ENCODE measurements around the gene KIT. TPM values are rescaled to one million over a fixed set of nuclear protein-coding genes. Genes with fewer than 3 reads are reported as not detected.

Gene KIT
- total and polyA plus RNA-seq, 2 experiments from 2014 or later = 2.7 to 4.1 TPM

GRCh38 chr4:54677416-54677815 lies 19.7 kb downstream of the KIT start:
- Histone ChIP-seq H3K9me2 (replicated peaks; ENCODE audit: insufficient read depth) (no peaks in the 10 kb centered on the region), H2AFZ (no peak overlapping the region), H3K9me3 (ENCODE audit: low read depth) (no peaks in the 10 kb centered on the region), H3K79me2 (no peaks in the 10 kb centered on the region), H3K27ac (no peak overlapping the region), H4K20me1 (ENCODE audit: insufficient read depth, poor library complexity, severe bottlenecking) (no peaks in the 10 kb centered on the region), H3K4me3 (no peak overlapping the region), H3K4me1 (ENCODE audit: insufficient read depth) (no peaks in the 10 kb centered on the region), H3K36me3 (replicated peaks; ENCODE audit: insufficient read depth, low read depth) (no peaks in the 10 kb centered on the region), H3K27me3 (no peaks in the 10 kb centered on the region), H3K4me2 (no peak overlapping the region)
- TF ChIP-seq EZH2phosphoT487 (IDR thresholded peaks at IDR 0.05; ENCODE audit: low read depth, severe bottlenecking, unreplicated experiment) (no peak), EZH2 (IDR thresholded peaks at IDR 0.05; ENCODE audit: borderline replicate concordance) (no peak)
- TF ChIP-seq, protein P1, sequence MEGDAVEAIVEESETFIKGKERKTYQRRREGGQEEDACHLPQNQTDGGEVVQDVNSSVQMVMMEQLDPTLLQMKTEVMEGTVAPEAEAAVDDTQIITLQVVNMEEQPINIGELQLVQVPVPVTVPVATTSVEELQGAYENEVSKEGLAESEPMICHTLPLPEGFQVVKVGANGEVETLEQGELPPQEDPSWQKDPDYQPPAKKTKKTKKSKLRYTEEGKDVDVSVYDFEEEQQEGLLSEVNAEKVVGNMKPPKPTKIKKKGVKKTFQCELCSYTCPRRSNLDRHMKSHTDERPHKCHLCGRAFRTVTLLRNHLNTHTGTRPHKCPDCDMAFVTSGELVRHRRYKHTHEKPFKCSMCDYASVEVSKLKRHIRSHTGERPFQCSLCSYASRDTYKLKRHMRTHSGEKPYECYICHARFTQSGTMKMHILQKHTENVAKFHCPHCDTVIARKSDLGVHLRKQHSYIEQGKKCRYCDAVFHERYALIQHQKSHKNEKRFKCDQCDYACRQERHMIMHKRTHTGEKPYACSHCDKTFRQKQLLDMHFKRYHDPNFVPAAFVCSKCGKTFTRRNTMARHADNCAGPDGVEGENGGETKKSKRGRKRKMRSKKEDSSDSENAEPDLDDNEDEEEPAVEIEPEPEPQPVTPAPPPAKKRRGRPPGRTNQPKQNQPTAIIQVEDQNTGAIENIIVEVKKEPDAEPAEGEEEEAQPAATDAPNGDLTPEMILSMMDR (IDR thresholded peaks at IDR 0.05; ENCODE audit: poor library complexity) = no peak
- WGBS (ENCODE audit: low lambda C conversion rate, missing lambda C conversion rate) = 79% methylated on average over 3 of the region's 3 CpGs
- DNase-seq (ENCODE audit: low spot score) = no peak

GRCh38 chr4:54677853-54678650 lies 20.3 kb downstream of the KIT start:
- Histone ChIP-seq H4K20me1 (ENCODE audit: insufficient read depth, poor library complexity, severe bottlenecking) (no peaks in the 10 kb centered on the region), H2AFZ (no peak overlapping the region), H3K4me1 (ENCODE audit: insufficient read depth) (no peaks in the 10 kb centered on the region), H3K36me3 (replicated peaks; ENCODE audit: insufficient read depth, low read depth) (no peaks in the 10 kb centered on the region), H3K4me3 (no peak overlapping the region), H3K79me2 (no peaks in the 10 kb centered on the region), H3K4me2 (no peak overlapping the region), H3K27me3 (no peaks in the 10 kb centered on the region), H3K9me3 (ENCODE audit: low read depth) (no peaks in the 10 kb centered on the region), H3K9me2 (replicated peaks; ENCODE audit: insufficient read depth) (no peaks in the 10 kb centered on the region), H3K27ac (no peak overlapping the region)
- TF ChIP-seq, protein P1 (IDR thresholded peaks at IDR 0.05; ENCODE audit: poor library complexity) = no peak
- TF ChIP-seq EZH2phosphoT487 (IDR thresholded peaks at IDR 0.05; ENCODE audit: low read depth, severe bottlenecking, unreplicated experiment) (no peak), EZH2 (IDR thresholded peaks at IDR 0.05; ENCODE audit: borderline replicate concordance) (no peak)
- DNase-seq (ENCODE audit: low spot score) = no peak
- 83% methylated on average over 6 of the region's 7 CpGs for WGBS (ENCODE audit: low lambda C conversion rate, missing lambda C conversion rate)

DNA sequence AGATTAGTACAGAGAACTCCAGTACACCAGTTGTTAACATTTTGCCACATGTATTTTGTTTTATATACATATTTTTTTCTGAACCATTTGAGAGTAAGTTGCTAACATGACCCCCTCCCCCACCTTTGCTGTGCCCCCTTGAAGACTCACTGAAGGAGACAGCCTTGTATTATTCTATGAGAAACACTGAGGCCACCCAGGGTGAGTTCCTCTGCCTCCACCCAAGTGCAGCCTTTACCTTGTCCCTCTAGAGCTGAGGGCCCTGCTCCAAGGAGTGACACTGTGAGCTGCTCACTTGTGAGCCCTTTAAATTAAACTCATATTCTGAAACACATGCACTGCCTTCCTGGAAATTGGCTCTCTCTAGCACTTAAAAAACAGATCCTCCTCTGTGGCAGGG lies 21.1 kb downstream of the KIT start:
- Histone ChIP-seq H3K4me3 (no peak overlapping the region), H3K4me2 (no peak overlapping the region), H3K9me2 (replicated peaks; ENCODE audit: insufficient read depth) (no peaks in the 10 kb centered on the region), H3K36me3 (replicated peaks; ENCODE audit: insufficient read depth, low read depth) (no peaks in the 10 kb centered on the region), H3K79me2 (no peaks in the 10 kb centered on the region), H4K20me1 (ENCODE audit: insufficient read depth, poor library complexity, severe bottlenecking) (no peaks in the 10 kb centered on the region), H3K4me1 (ENCODE audit: insufficient read depth) (no peaks in the 10 kb centered on the region), H3K27ac (no peak overlapping the region), H3K9me3 (ENCODE audit: low read depth) (no peaks in the 10 kb centered on the region), H2AFZ (no peak overlapping the region), H3K27me3 (no peaks in the 10 kb centered on the region)
- no peak for DNase-seq (ENCODE audit: low spot score)
- TF ChIP-seq EZH2phosphoT487 (IDR thresholded peaks at IDR 0.05; ENCODE audit: low read depth, severe bottlenecking, unreplicated experiment) (no peak), EZH2 (IDR thresholded peaks at IDR 0.05; ENCODE audit: borderline replicate concordance) (no peak)
- TF ChIP-seq, protein P1 (IDR thresholded peaks at IDR 0.05; ENCODE audit: poor library complexity) = no peak
